GM19452 (cell line): ENCODE measurements around the gene LMNB1.

Experiments
- ATAC-seq: cut with Tn5 transposase; IDR thresholded peaks from one replicate; pipeline ENCODE4 v1.9.1; 2021; ENCODE audit not compliant: unreplicated experiment

LMNB1 gene

GRCh38 chr5:126883564-126884245, 106.8 kb downstream of the LMNB1 start:
- ATAC-seq = no peak

DNA sequence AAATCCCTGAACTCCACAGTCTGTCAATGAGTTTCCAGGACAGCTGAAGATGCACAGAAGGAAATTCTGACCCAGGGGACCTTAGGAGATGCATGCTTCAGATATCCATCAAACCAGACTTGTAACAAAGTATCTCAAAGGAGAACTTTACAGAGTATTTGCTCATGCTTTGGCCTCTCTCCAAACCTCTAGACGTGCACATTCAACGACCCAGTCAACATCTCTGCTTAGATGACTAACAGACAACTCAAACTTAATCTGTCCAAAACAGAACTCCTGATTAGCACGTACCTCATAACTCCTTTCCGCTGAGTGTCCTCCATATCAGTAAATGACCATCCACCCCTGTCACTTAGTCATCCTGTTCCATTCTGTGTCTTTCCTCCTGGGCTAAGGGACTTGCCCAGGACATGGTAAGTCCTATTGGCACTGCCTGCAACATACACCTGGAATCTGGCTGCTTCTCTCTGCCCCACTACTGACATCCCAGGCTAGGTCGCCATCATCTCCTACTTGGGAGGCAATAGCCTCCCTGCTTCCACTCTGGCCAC, 107.4 kb downstream of the LMNB1 start:
- no peak for ATAC-seq
